Psoas muscle (tissue), 8 donors: ENCODE data around the gene PTPRH. TPM values are rescaled to one million over a fixed set of nuclear protein-coding genes. Genes with fewer than 3 reads are reported as not detected.
A peak's percentile ranks its signal among the peaks of the same experiment; 100 is the strongest.

Source experiments
- ATAC-seq, 4 donors: fragments of 200-7000 bp; cut with Tn5 transposase; one replicate each; pipeline ENCODE4 v1.9.1; 2020; ENCODE audit warnings: moderate library complexity in 3 of 4, mild to moderate bottlenecking in 2 of 4
- DNase-seq, 2 donors: peaks; one replicate each; pipeline ENCODE4 v3.0.0-alpha.2; 2020
- H3K27ac ChIP-seq: fragments of 200-600 bp; one replicate; pipeline ENCODE4 v1.8.0; 2022
- H3K27me3 ChIP-seq, 3 donors: fragments of 200-600 bp in 1 of 3; one replicate each; pipeline versions ENCODE4 v1.6.1 to v1.8.0; 2013 to 2022; ENCODE audit warnings: low read length in 2 of 3, mild to moderate bottlenecking in 2 of 3, moderate library complexity in 1 of 3; ENCODE audit not compliant: insufficient read depth in 3 of 3
- H3K36me3 ChIP-seq, 2 donors: fragments of 200-600 bp in 1 of 2; one replicate each; pipeline versions ENCODE4 v1.6.1 to v1.8.0; 2013 to 2022; ENCODE audit warnings: low read depth in 1 of 2, mild to moderate bottlenecking in 1 of 2, moderate library complexity in 1 of 2; ENCODE audit not compliant: insufficient read depth in 1 of 2
- H3K4me1 ChIP-seq: fragments of 200-600 bp; one replicate; pipeline ENCODE4 v1.8.0; 2022
- H3K4me3 ChIP-seq: fragments of 200-600 bp; one replicate; pipeline ENCODE4 v1.8.0; 2022; ENCODE audit warnings: mild to moderate bottlenecking
- H3K9me3 ChIP-seq: fragments of 200-600 bp; one replicate; pipeline ENCODE4 v1.8.0; 2022
- WGBS, 3 donors: extraction: QIAGEN DNeasy Blood & Tissue Kit; methylation state at CpG; one replicate each; pipeline versions ENCODE4 v1.1.6 to v1.1.7; 2013; 5-methylcytosine and 5-hydroxymethylcytosine counted together
- intact Hi-C, 2 donors: fragments of 100-400 bp; cut with DNase I; formaldehyde crosslinking; loops; one replicate each; pipeline versions ENCODE4 v1.11.0 to v1.14.2; 2022
- polyA plus RNA-seq, 3 donors: library from polyadenylated mRNA; stranded (reverse); fragments of 200-250 nt; gene quantifications; one replicate each; pipeline ENCODE4 v1.2.3, GENCODE V29; 2013
- total RNA-seq, 4 donors: library from RNA; stranded (reverse); fragmentation: NEBNext Ultra II Directional in 2 of 4; extraction: Animal tissue kit (Norgen Biotek cat#: 25700) in 2 of 4; gene quantifications; one replicate each; pipeline versions ENCODE4 v1.2.1 to v1.2.4, GENCODE V29; 2021 to 2023
- TF ChIP-seq, protein P1 (sequence below): fragments of 200-600 bp; IDR thresholded peaks from one replicate; pipeline ENCODE4 v1.8.0; 2022; ENCODE audit warnings: antibody characterized with exemption
- donor health status: healthy with polysubstance abuse.
- donor health status: DM: no; HTN: no; CAD: no; lungs with moderate emphysema.
- donor health status: Bipolar disorder and iron deficiency.
- donor health status: healthy.
- donor health status: DM: yes; HTN: yes; CAD: no.
- donor health status: DM: no; HTN: no; CAD: no.
- donor health status: DM: no; HTN: no; CAD: no.
- donor health status: DM: yes; HTN: yes; CAD: no.

The PTPRH gene
- total and polyA plus RNA-seq, 7 donors: 0.04 to 0.18 (median 0.13) TPM; not detected in 1

DNA sequence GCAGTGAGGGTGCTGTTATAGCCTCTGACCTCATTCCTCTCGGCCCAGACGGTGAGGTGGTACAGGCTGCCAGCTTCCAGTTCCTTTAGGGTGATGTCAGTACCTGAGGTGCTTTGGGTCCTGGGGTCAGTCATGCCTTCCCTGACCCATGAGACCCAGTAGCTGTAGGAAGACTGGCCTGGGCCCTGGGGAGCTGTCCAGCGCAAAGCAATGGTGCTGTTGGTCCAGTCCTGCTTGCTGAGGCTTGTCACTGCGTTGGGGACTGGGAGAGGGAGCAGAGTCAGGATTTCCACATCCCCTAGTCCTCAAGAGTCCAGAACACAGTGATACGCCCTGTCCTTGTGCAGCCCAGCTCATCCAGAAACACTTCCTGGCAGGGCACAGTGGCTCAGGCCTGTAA is 10.7 kb downstream of the PTPRH start:
- ATAC-seq (no peak), DNase-seq (no peak)
- H3K4me3 ChIP-seq: no peak overlapping the region
- H3K4me1 ChIP-seq: no peaks in the 10 kb centered on the region
- peaks cover 0 to 17% (median 8%) of the 10 kb centered on the region in 3 donors for H3K27me3 ChIP-seq
- H3K36me3 ChIP-seq: no peaks in the 10 kb centered on the region
- 38 to 52% (median 39%) methylated on average over 5 of the region's 5 CpGs for WGBS, 3 donors
- TF ChIP-seq, protein P1, sequence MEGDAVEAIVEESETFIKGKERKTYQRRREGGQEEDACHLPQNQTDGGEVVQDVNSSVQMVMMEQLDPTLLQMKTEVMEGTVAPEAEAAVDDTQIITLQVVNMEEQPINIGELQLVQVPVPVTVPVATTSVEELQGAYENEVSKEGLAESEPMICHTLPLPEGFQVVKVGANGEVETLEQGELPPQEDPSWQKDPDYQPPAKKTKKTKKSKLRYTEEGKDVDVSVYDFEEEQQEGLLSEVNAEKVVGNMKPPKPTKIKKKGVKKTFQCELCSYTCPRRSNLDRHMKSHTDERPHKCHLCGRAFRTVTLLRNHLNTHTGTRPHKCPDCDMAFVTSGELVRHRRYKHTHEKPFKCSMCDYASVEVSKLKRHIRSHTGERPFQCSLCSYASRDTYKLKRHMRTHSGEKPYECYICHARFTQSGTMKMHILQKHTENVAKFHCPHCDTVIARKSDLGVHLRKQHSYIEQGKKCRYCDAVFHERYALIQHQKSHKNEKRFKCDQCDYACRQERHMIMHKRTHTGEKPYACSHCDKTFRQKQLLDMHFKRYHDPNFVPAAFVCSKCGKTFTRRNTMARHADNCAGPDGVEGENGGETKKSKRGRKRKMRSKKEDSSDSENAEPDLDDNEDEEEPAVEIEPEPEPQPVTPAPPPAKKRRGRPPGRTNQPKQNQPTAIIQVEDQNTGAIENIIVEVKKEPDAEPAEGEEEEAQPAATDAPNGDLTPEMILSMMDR: no peak
- H3K9me3 ChIP-seq: no peaks in the 10 kb centered on the region
- intact Hi-C loops: no loop called here
- H3K27ac ChIP-seq: no peak overlapping the region

DNA sequence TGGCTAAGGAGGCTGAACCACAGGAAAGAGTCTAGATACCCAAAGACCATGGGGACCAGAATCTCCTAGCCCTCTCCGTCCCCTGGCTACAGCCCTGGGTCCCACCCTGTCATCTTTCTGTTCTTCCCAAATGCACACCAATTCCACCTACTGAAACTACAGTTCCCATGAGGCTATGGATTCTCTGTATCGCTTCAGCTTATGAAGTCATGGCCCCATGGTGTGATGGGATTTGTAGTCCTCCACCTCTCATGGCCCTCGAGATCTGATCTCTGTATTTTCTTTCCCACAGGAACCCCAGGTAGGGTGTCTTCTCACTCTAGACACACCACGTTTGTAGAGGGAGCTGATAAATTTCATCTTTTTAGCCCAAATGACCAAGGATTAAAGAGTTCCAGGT is 11.8 kb downstream of the PTPRH start:
- WGBS, 3 donors: 43 to 53% (median 46%) methylated on average over 4 of the region's 4 CpGs
- ATAC-seq (peak in 3 of 4 donors; percentile 42 to 67 (median 62)), DNase-seq (no peak)
- no peak overlapping the region for H3K4me3 ChIP-seq
- H3K27me3 ChIP-seq: peaks cover 0 to 21% (median 10%) of the 10 kb centered on the region in 3 donors
- H3K27ac ChIP-seq: no peak overlapping the region
- intact Hi-C loops: no loop called here
- H3K36me3 ChIP-seq: no peaks in the 10 kb centered on the region
- H3K9me3 ChIP-seq: no peaks in the 10 kb centered on the region
- TF ChIP-seq, protein P1: no peak
- no peaks in the 10 kb centered on the region for H3K4me1 ChIP-seq

DNA sequence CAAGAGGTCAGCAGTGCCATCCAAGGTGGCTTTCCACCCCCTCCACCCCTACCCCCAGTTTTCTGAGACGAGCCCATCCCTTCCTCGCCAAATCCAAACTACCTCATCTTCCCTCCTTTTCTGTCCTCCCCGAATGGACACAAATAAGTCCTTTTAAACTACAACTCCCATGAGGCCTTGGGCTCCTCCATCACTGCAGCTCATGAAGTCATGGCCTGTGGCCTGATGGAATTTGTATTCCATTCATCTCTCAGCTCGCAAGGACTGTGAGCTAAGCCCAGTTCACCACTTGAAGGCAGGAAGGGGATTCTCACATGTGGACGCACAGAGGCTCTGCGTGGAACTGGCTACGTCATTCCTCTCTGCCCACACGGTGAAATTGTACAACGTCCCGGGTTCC is 12.5 kb downstream of the PTPRH start:
- no peaks in the 10 kb centered on the region for H3K9me3 ChIP-seq
- H3K27ac ChIP-seq: no peak overlapping the region
- no peaks in the 10 kb centered on the region for H3K36me3 ChIP-seq
- peaks cover 0 to 28% (median 7%) of the 10 kb centered on the region in 3 donors for H3K27me3 ChIP-seq
- WGBS, 3 donors: 79 to 84% (median 83%) methylated on average over 10 of the region's 10 CpGs
- no peak overlapping the region for H3K4me3 ChIP-seq
- TF ChIP-seq, protein P1: no peak
- peak in 1 of 4 donors; percentile 49 for ATAC-seq
- no peak for DNase-seq
- H3K4me1 ChIP-seq: no peaks in the 10 kb centered on the region
- intact Hi-C loops: no loop called here

DNA sequence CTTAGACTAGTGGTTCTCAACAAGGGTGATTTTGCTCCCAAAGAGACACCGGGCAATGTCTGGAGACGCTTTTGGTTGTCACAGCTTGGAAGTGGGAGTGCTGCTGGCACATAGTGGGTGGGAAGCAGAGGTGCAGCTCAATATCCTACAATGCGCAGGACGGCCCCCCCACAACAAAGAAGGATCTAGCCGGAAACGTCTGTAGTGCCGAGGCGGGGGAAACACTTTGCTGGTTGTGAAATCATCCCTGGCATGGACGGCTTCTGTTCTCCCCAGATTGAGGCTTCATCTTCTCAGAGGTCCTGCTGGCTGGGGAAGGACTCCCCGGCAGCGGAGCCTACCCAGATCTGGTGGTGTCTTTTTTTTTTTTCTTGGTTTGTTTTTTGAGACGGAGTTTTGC is 15.8 kb downstream of the PTPRH start:
- ATAC-seq (no peak), DNase-seq (no peak)
- intact Hi-C loops: no loop called here
- WGBS, 3 donors: 71 to 80% (median 72%) methylated on average over 12 of the region's 12 CpGs
- no peaks in the 10 kb centered on the region for H3K36me3 ChIP-seq
- H3K4me1 ChIP-seq: no peaks in the 10 kb centered on the region
- H3K27ac ChIP-seq: no peak overlapping the region
- TF ChIP-seq, protein P1: no peak
- H3K4me3 ChIP-seq: no peak overlapping the region
- H3K27me3 ChIP-seq: peaks cover 0 to 15% (median 2%) of the 10 kb centered on the region in 3 donors
- no peaks in the 10 kb centered on the region for H3K9me3 ChIP-seq

DNA sequence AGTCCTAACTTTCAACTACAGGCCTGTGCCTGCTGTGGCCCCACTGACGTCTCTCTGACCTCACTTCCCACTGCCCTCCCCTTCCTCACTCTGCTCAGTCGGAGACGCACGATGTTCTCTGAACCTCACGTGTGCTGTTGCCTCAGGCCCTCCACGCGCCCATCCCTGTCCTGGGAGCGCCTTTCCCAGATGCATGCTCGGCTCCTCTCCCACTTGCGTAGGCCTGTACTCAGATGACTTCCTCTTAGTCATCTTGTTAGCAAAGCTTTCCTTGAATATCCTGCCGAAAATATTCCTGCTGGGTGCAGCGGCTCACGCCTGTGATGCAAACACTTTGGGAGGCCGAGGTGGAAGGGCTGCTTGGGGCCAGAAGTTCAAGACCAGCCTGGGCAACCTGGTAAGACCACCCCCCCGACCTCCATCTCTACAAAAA is 19.9 kb downstream of the PTPRH start:
- 51 to 58% (median 56%) methylated on average over 15 of the region's 15 CpGs for WGBS, 3 donors
- Histone ChIP-seq H3K4me3 (no peak overlapping the region), H3K36me3 (no peaks in the 10 kb centered on the region), H3K4me1 (no peaks in the 10 kb centered on the region), H3K27ac (no peak overlapping the region), H3K9me3 (no peaks in the 10 kb centered on the region), H3K27me3 (peaks cover 0 to 28% (median 5%) of the 10 kb centered on the region in 3 donors)
- DNase-seq (peak; percentile 63 to 71), ATAC-seq (peak in 3 of 4 donors; percentile 55 to 65 (median 61))
- intact Hi-C loops: no loop called here
- TF ChIP-seq, protein P1: no peak
